Stimulated activated CD8-positive, alpha-beta memory T cell treated with anti-CD3 and anti-CD28 coated beads, Interleukin-7, amount 100 ng/mL, for 4 hours (primary cell): Measurements from ENCODE around the gene RNF19B.
"Not testable (repeated sequence)": the region's sequence is repeated elsewhere in the genome, so short reads cannot be mapped to it uniquely, and the experiment has no call there.

Experiments
- DNase-seq, 2 donors: peaks; one replicate each; pipeline ENCODE4 v3.0.0-alpha.2; 2020; ENCODE audit warnings: low read depth in 2 of 2

The RNF19B gene

DNA sequence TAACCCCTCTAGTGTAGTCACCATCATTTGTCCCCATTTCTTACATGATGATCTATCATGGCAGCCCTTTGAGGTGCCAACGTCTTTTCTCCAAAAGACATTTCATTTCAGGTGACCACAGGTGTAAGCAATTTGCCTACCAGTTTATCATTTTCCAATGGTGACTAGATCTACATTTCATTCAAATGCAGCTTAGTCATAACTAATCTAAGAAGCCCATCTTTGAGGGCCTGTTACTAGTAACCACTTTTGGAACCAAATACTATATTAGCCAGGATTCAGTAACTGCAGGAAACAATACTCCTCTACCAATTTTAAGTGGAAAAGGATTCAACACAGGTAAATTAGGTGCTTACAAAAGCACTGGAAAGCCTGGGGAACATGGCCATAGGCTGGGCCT is 32.8 kb downstream of the RNF19B start:
- no peak for DNase-seq

DNA sequence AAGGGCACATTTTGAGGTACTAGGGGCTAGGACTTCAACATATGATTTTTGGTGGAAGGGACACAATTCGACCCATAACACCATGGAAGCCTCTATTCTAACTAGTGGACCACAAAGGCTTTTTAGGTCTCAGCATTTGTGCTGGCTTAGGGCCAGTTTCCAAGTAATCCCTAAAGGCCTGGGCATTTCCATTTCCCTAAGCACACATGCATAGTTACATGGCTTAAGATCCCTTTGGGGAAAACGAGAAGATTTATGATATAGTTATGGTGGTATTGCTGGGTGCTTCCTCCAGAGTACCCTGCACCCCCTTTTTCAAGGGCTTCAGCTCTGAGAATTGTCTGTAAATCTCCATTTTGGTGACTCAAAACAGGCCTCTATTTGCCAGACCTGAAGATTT is 35.2 kb downstream of the RNF19B start:
- no peak for DNase-seq

DNA sequence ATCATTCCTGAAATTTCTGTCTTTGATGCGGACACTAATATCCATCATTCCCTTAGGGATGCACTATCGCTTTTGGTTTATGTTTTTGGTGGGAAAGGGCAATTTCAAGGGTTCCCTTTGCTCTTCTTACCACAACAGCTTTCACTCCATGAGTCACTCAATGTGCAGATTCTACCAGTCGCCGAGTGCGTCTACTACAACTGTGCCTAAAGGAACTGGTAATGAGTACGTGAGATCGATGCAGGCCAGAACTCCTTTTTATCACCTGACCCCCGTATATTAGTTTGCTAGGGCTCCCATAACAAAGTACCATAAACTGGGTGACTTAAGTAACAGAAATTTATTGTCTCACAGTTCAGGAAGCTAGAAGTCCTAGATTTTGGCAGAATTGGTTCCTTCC is 35.9 kb downstream of the RNF19B start:
- no peak for DNase-seq

DNA sequence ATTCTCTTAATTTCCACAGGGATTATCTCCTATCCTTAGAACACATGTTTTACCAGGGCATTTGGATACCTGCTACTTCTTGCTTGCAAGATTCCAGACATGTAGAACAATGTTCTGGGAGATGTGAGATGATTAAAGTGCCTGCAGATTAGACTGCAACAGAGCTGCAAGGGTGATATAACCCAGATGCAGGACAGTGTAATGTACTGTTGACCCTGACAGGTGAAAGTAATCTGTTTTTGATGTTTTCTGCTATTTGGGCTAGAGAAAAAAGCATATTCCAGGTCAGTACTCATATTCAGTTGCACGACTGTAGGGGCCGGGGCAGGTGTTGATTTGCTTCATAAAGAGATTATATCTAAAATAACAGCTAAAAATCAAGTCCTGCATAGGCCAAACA is 36.3 kb downstream of the RNF19B start:
- DNase-seq, result no peak

DNA sequence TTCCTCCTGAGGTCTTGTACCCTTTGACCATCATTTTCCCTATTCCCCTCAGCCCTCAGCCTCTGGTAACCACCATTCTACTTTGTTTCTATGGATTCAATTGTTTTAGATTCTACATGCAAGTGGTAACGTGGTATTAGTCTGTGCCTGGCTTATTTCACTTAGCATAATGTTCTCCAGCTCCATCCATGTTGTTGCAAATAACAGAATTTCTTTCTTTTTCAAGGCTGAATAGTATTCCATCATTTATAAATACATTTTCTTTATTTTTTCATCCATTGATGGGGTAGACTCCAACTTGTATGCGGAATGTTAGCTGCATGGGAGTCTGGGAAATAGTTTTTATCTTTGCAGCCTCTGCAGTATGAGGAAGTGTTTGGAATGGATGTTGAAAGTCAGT is 37.2 kb downstream of the RNF19B start:
- no peak for DNase-seq

DNA sequence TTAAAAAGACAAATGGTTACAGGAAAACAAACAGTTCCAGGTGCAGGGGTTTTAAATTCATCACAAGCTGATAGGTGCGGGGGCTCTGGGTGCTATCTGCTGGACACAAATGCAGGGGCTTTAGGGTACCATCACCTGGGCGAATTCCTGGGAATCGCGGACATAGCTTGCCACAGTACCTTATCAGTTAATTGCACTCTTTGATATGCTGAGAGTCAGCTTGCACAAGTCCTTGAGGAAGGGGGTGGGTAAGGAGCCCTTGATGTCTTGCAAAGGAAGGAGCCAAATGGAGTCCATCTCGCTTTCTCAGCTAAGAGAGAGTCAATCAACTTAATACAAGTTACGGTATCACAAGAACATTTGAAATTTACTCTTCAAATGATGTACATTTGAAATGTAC is 38.0 kb downstream of the RNF19B start:
- DNase-seq, result no peak

DNA sequence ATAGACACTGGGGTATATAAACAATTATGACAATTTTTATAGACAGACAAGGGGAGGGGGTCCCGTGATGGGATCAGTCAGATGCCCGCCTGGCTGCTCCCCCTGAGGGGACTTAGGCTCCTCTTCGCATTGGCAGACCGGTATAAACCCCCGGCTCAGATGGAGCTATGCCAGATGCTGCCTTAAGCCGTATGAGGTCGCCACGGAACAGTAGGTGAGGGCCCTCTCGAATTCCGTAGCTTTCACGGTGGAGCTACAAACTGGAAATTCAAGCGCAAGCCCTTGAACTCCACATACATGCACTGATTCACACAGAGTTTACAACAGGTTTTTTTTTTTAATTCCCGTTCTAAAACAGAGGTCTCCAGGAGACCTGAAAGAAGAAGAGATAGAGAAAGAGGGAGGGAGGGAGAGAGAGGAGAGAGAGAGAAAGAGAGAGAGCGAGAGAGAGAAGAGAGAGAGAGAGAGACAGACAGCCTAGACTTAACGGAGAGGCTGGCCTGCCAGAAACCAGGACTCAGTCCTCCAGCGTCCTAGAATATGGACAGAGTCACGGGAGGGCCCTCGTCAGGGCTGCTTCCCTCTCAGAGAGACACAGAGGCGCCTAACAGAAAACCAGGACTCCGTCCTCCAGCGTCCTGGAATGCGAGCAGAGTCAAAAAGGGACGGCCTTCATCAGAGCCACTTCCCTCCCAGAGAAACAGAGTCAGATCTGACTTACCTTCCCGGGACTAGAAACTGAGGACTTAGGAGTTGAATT is 39.0 kb downstream of the RNF19B start:
- DNase-seq, result no peak

DNA sequence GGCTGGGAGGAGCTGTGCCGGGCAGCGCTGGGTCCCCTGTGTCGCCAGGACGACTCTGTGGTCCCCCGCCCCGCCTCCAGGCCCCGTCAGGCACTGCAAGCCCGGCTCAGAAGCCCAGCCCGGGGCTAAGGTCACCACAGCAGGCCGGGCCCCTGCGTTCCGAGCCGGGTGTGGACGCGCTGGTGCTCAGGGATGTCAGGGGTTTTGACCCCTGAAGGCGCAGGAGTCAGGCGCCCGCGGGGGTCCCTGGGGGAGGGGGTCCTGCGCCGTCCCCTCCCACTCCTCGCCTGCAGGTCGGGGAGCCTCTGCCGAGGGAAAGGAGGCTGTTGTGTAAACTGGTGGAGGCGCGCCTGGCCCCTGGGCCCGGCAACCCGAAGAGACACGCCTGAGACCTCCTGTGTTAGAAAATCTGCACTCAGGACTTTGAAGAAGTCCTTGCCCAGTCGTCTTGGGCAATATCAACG is 39.7 kb downstream of the RNF19B start:
- DNase-seq, result no peak

DNA sequence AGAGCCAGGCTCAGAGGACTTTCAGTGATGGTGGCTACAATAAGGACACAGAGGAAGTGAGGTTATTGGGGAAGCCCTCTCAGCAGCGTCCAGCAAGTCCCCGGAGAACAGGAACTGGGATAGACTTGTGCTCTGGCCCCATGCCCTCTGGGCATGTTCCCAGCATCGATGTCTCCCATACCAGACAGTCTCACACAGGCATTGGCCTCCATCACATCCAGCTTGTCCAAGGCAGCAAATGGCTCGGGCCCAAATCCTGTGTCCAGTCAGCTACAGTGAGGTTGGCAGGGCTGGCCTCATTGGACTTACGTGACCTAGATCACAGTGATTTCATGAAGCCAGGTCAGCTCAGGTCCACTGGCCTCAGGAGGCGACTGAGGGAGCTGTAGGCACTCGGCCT is 43.8 kb downstream of the RNF19B start:
- DNase-seq, result no peak

DNA sequence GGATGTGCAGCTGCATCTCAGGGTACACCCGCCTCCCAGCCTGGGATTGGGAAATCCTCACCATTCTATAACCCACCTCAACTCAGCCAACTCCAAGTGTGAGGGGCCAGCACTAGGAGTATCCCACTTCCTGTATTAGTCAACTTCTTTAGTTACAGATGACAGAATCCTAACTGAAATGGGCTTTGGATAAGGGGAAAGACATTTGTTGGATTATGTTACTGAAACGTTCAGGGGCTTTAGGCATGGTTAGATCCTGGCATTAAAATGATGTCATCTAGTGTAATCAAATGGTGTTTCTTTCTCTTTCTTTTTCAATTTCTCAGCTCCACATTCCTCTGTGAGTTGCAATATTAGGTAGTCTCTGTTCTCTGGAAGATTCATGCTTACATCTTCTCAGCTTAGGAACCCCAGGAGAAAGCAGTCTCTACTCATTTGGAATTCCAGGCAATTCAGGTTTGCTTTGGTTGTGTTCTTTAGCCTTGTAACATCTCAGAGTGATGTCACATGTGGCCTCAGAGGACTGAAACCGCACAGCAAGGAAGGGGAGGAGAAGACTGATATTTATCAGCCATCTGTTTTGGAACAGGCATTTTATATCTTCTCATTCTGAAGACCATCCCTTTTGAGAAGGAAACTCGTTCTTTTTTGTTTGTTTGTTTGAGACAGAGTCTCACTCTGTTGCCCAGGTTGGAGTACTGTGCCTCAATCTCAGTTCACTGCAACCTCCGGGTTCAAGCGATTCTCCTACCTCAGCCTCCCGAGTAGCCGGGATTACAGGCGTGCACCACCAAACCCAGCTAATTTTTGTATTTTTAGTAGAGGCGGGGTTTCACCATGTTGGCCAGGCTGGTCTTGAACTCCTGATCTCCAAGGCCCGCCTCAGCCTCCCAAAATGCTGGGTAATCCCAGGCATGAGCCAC is 44.5 kb downstream of the RNF19B start:
- no peak for DNase-seq

DNA sequence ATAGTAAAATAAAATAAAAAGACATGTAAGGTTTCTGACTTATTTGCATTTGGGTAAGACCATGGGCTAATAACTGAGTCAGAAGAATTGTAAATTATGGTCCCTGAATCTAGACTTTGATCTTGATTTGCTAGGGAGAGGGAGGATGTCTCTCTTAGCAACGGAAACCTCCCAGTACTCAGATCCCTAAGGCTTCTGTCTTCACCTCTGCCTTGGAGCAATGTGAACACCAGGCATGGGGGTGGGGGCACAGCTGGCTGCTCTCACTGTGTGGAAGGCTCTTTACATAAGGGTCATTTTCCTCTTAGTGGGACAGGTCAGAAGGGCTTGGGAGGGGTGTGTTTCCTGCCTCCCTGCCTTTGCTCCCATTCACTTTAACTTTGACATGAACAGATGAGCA is 46.4 kb downstream of the RNF19B start:
- no peak for DNase-seq

DNA sequence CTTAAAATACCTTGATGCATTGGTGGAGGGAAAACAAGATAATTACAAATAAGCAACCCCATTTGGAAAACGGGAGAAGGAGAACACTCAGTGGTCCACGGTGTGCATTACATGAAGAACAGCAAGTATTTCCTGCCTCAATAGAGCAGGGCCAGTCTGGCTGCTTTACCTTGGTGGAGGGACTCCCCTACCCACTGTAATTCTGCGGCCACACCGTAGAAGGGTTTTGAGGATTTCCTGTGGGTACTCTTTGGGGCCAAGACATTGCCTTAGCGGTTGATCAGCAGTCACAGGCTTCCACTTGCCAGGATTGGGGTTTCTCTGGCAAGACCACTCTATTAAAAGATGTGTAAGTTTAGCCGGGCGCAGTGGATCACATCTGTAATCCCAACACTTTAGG is 47.1 kb downstream of the RNF19B start:
- DNase-seq, result no peak

DNA sequence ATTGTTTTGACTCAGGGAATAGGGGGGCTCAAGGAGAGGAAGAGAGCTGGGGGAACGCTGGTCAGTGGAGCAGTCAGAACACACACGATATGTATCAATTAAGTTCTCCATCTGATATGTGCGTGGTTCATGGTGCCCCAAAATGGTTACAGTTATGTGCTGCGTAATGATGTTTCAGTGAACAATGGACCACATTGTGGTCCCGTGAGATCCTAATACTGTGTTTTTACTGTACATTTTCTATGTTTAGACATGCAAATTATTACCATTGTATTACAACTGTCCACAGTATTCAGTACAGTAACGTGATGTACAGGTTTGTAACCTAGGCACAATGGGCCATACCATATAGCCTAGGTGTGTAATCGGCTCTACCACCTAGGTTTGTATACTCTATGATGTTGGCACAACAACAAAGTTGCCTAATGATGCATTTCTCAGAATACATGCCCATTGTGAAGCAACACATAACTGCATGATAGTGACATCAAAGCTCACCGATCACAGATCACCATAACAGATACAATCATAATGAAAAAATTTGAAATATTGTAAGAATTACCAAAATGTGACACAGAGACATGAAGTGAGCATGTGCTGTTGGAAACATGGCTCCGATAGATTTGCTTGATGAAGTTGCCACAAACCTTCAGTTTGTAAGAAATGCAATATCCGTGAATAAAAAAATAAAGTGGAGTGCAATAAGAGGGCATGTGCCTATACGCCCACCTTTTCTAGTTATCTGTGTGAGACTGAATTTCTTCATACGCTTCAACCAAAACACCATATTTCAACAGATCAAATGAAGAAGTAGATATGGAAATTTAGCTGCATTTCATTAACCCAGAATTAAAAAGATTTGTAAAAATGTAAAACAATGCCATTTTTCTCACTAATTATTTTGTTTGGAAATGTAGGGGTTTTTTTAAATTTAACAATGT is 48.6 kb downstream of the RNF19B start:
- DNase-seq, result no peak

DNA sequence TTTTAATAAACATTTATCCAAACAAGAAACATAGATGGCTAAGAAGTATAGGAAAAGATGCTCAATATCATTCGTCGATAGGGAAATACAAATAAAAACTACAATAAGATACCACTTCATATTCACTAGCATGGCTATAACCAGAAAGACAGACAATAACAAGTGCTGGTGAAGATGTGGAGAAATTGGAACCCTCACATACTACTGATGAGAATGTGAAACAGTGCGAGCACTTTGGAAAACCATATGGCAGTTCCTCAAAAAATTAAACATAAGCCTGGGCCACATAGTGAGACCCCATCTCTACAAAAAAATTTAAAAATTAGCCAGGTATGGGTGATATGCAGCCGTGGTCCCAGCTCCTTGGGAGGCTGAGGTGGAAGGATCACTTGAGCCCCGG is 54.3 kb downstream of the RNF19B start:
- DNase-seq, result no peak

DNA sequence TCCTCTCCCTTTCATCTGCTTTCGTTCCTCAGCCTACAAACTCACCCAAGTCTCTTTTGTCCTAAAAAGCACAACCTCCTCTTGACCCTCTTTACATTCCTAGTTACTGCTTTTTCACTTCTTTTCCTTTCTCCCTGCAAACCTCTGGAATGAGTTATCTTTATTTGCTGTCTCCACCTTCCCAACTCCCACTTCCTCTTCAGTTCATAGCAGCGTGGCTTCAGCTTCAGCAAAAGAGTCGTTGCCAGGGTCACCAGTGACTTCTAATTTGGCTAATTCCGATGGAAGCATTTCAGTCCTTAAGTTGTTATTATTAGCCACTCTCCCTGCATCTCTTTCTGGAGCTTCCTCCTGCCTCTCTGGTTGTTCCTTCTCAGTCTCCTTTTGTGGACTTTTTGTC is 57.2 kb downstream of the RNF19B start:
- no peak for DNase-seq

DNA sequence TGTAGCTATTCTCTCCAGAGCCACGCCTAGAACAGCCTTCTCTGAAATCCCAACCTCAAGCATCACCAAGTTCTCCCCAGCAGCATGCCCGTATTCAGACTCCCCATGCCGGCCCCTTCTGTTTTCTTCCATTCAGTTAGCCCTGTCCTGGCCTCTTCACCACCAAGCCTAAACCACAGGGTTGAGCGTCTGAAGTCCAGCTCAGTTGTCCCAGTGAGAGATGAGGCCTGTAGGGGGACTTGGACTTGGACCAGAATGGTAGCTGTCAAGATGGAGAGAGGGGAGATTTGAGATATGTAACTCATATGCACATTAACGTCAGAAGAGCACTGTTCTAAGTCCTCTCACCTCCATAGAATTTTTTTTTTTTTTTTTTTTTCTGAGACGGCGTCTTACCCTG is 58.0 kb downstream of the RNF19B start:
- no peak for DNase-seq

DNA sequence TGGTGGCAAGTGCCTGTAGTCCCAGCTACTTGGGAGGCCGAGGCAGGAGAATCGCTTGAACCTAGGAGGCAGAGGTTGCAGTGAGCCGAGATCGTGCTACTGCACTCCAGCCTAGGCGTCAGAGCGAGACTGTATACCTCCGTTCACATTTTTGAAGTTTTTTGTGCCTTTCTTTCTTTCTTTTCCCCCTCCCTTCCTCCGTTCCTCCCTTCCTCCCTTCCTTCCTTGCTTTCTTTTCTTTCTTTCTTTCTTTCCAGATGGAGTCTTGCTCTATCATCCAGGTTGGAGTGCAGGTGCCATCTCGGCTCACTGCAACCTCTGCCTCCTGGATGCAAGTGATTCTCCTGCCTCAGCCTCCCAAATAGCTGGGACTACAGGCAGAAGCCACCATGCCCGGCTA is 59.0 kb downstream of the RNF19B start:
- DNase-seq, result not testable (repeated sequence)

DNA sequence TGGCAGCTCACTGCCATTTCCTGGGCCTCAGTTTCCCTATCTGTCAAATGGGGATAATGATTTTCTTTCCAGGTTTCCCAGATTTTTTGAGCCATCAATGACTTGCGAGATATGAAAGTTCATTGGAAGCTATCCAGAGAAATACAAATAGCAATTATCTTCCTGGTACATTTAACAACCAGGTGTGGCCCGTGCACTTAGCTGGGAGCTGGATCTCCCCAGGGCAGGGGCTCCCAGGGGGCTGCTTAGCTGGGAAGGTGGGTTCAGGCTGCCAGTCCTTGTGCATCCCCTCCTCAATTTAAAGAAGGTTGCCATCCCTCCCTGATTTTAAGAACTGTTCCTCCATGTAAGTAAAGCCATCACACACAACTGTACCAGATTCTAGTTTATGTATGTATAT is 59.8 kb downstream of the RNF19B start:
- DNase-seq, result no peak

DNA sequence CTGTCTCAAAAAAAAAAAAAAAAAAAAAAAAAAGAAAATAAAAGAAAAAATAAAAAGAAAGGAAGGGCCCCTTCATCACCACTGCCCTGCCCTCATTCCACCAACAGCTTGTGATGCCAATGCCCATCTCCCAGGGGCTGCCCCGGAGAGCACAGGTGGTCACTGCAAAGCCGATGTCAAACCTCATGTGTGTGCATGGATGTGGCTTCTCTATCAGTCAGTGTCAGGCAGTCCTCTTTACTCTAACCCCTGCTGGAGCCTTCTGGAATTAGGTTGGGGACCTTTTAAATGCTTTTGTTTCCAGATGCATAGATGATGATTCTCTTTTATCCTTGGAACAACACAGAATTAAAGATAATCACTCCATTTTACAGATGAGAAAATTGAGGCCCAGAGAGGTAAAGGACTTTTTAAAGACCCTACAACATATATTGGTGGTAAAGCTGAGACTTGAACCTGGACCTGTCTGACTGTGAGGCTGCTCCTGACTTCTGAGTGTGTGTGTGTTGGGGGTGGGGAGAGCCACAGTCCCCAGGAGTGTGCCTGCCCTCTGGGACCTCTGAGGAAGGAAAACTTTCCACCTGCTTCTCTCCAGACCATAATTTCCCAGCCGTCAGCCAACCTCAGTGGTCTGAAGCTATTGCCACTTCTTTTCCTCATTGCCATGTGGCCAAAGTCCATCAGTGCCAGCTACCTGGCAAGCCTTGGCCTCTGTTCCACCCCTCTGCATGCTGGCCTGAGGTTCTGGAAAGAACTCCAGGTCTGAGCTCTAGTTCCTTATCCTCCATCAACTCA is 60.4 kb downstream of the RNF19B start:
- no peak for DNase-seq

DNA sequence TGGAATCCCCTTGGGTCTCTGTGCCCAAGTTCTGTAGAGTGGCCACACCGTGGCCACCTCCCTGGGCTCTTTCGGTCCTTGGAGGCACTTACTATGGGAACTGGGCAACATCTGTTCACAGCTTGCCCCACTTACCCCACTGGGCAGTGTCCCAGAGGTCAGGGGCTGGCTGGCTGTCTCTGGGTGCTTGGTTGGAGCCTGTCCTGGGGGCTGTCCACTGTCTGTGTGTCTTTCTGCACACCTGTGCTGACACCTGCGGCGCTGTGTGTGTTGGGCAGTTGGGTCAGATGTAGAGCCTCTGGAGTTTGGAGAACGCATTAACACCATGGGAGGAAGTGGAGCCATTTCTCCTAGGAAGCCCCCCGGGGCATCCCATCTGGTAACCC is 62.1 kb downstream of the RNF19B start:
- DNase-seq, result no peak
